Measurements from ENCODE around the gene GAB3.
"Not testable (repeated sequence)": the region's sequence is repeated elsewhere in the genome, so short reads cannot be mapped to it uniquely, and the experiment has no call there.

The GAB3 gene

GRCh38 chrX:154654372-154654771 lies 96.5 kb downstream of the GAB3 start:
- H3K4me3 ChIP-seq (ENCODE audit: low read depth, low read length), result no peak overlapping the region
- TF ChIP-seq CTCF (IDR thresholded peaks at IDR 0.05; ENCODE audit: low read depth, low read length, missing control alignments), result no peak
- no peak for DNase-seq (ENCODE audit: low read depth)
- in situ Hi-C loops (cut with HindIII; ENCODE audit: low sequenced_read_pairs), result no loop called here

- H3K4me3 ChIP-seq (ENCODE audit: low read depth, low read length); DNase-seq (ENCODE audit: low read depth); in situ Hi-C loops (cut with HindIII; ENCODE audit: low sequenced_read_pairs): not testable (repeated sequence)
These were observed 97.5 kb downstream of the GAB3 start, which contains the start of gene CTAG2 for GRCh38 chrX:154653413-154653812. Gene CTAG2 (minus strand): TSS chrX:154653579. CDS start chrX:154653515, 64 bp downstream.

GRCh38 chrX:154653048-154653401 lies 97.9 kb downstream of the GAB3 start:
- no peak overlapping the region for H3K4me3 ChIP-seq (ENCODE audit: low read depth, low read length)
- DNase-seq (ENCODE audit: low read depth), result no peak
- in situ Hi-C loops (cut with HindIII; ENCODE audit: low sequenced_read_pairs), result no loop called here
- no peak for TF ChIP-seq CTCF (IDR thresholded peaks at IDR 0.05; ENCODE audit: low read depth, low read length, missing control alignments)

- no peak for DNase-seq (ENCODE audit: low read depth)
- TF ChIP-seq CTCF (IDR thresholded peaks at IDR 0.05; ENCODE audit: low read depth, low read length, missing control alignments), result no peak
- no peak overlapping the region for H3K4me3 ChIP-seq (ENCODE audit: low read depth, low read length)
- in situ Hi-C loops (cut with HindIII; ENCODE audit: low sequenced_read_pairs), result no loop called here
These were observed 98.4 kb downstream of the GAB3 start for GRCh38 chrX:154652311-154653047.

- in situ Hi-C loops (cut with HindIII; ENCODE audit: low sequenced_read_pairs), result no loop called here
- no peak overlapping the region for H3K4me3 ChIP-seq (ENCODE audit: low read depth, low read length)
- TF ChIP-seq CTCF (IDR thresholded peaks at IDR 0.05; ENCODE audit: low read depth, low read length, missing control alignments), result no peak
- DNase-seq (ENCODE audit: low read depth), result no peak
These were observed 100.7 kb downstream of the GAB3 start for GRCh38 chrX:154650221-154650510.

- no peak for DNase-seq (ENCODE audit: low read depth)
- H3K4me3 ChIP-seq (ENCODE audit: low read depth, low read length), result no peak overlapping the region
- TF ChIP-seq CTCF (IDR thresholded peaks at IDR 0.05; ENCODE audit: low read depth, low read length, missing control alignments), result no peak
- in situ Hi-C loops (cut with HindIII; ENCODE audit: low sequenced_read_pairs), result no loop called here
These were observed 101.2 kb downstream of the GAB3 start for GRCh38 chrX:154649503-154650220.

- no peak for TF ChIP-seq CTCF (IDR thresholded peaks at IDR 0.05; ENCODE audit: low read depth, low read length, missing control alignments)
- in situ Hi-C loops (cut with HindIII; ENCODE audit: low sequenced_read_pairs), result no loop called here
- no peak overlapping the region for H3K4me3 ChIP-seq (ENCODE audit: low read depth, low read length)
- DNase-seq (ENCODE audit: low read depth), result no peak
These were observed 101.9 kb downstream of the GAB3 start for GRCh38 chrX:154648931-154649330.

GRCh38 chrX:154645745-154646378 lies 105.0 kb downstream of the GAB3 start:
- H3K4me3 ChIP-seq (ENCODE audit: low read depth, low read length); in situ Hi-C loops (cut with HindIII; ENCODE audit: low sequenced_read_pairs); DNase-seq (ENCODE audit: low read depth): not testable (repeated sequence)

- in situ Hi-C loops (cut with HindIII; ENCODE audit: low sequenced_read_pairs); H3K4me3 ChIP-seq (ENCODE audit: low read depth, low read length); DNase-seq (ENCODE audit: low read depth): not testable (repeated sequence)
These were observed 107.2 kb downstream of the GAB3 start for GRCh38 chrX:154643708-154644107.

GRCh38 chrX:154641740-154642139 lies 109.1 kb downstream of the GAB3 start:
- DNase-seq (ENCODE audit: low read depth); H3K4me3 ChIP-seq (ENCODE audit: low read depth, low read length); in situ Hi-C loops (cut with HindIII; ENCODE audit: low sequenced_read_pairs): not testable (repeated sequence)

All from astrocyte of the cerebellum (primary cell).